BJ (cell line): Measurements from ENCODE around the gene IL9. TPM values are rescaled to one million over a fixed set of nuclear protein-coding genes. Genes with fewer than 3 reads are reported as not detected.
"Not testable (repeated sequence)": the region's sequence is repeated elsewhere in the genome, so short reads cannot be mapped to it uniquely, and the experiment has no call there.

Source experiments
- CTCF ChIA-PET: fragments of 350-600 bp; formaldehyde crosslinking; extraction: SDS; loops from one replicate; lab custom pipeline; 2021; ENCODE audit warnings: antibody characterized with exemption, inconsistent platforms; lab: Yijun Ruan, JAX
- POLR2A ChIA-PET: fragments of 300-600 bp; sonication (Branson Sonifier 250); formaldehyde crosslinking; extraction: SDS; loops from one replicate; lab custom pipeline; 2021; ENCODE audit warnings: antibody characterized with exemption; lab: Charles Lee
- DNase-seq: peaks from one replicate; pipeline ENCODE4 v3.0.0-alpha.2; 2011; ENCODE audit warnings: low read depth
- H3K27me3 ChIP-seq: 2 replicates; pipeline ENCODE4 v1.6.0; 2011; ENCODE audit warnings: low read length; ENCODE audit not compliant: control insufficient read depth, insufficient read depth
- H3K36me3 ChIP-seq: 2 replicates; pipeline ENCODE4 v1.5.1; 2011; ENCODE audit warnings: low read length; ENCODE audit not compliant: control insufficient read depth, insufficient read depth
- H3K4me3 ChIP-seq: 2 replicates; pipeline ENCODE4 v1.5.1; 2011; ENCODE audit warnings: low read depth, mild to moderate bottlenecking, control low read depth, low read length
- polyA plus RNA-seq: library from polyadenylated mRNA; depleted of rRNA; stranded (reverse); fragments of >200 nt; gene quantifications from 2 replicates; pipeline ENCODE4 v1.2.3, GENCODE V29; 2011
- TF ChIP-seq, protein P1 (sequence below): IDR thresholded peaks from 2 replicates; pipeline ENCODE4 v1.5.1; 2011; ENCODE audit warnings: low read depth, mild to moderate bottlenecking, control low read depth, inconsistent platforms, low read length, moderate library complexity; ENCODE audit not compliant: insufficient read depth

Gene IL9
- polyA plus RNA-seq, 1 experiment = not detected

GRCh38 chr5:135861641-135862040 lies 34.0 kb downstream of the IL9 start:
- DNase-seq = no peak
- TF ChIP-seq, protein P1, sequence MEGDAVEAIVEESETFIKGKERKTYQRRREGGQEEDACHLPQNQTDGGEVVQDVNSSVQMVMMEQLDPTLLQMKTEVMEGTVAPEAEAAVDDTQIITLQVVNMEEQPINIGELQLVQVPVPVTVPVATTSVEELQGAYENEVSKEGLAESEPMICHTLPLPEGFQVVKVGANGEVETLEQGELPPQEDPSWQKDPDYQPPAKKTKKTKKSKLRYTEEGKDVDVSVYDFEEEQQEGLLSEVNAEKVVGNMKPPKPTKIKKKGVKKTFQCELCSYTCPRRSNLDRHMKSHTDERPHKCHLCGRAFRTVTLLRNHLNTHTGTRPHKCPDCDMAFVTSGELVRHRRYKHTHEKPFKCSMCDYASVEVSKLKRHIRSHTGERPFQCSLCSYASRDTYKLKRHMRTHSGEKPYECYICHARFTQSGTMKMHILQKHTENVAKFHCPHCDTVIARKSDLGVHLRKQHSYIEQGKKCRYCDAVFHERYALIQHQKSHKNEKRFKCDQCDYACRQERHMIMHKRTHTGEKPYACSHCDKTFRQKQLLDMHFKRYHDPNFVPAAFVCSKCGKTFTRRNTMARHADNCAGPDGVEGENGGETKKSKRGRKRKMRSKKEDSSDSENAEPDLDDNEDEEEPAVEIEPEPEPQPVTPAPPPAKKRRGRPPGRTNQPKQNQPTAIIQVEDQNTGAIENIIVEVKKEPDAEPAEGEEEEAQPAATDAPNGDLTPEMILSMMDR = no peak
- POLR2A ChIA-PET = no interaction called here
- Histone ChIP-seq H3K4me3 (no peak overlapping the region), H3K27me3 (no peaks in the 10 kb centered on the region; the same call in 1 of the 2 replicates), H3K36me3 (no peaks in the 10 kb centered on the region)
- CTCF ChIA-PET = interaction anchor here (0.8 to 0.9 kb wide), 2 partner anchors 14 to 350 kb away, joined by 3 read pairs; no protein-coding TSS in a partner anchor

DNA sequence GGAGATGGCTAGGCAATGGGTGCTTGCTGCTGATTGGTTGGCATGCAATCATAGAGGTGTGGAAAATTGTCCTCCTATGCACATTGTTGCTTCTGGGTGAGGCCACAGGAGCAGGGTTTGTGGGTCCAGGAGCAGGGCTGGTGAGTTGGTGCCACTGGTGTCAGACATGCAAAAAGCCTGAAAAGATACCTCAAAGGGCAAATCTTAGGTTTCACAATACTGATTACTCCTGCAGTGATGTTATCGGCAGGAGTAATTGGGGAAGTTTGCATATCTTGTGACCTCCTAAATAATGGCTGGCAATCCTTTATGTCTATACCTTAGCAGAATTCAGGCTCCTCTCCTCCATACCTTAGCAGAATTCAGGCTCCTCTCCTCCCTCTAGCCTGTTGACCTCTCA lies 36.0 kb downstream of the IL9 start:
- H3K27me3 ChIP-seq = no peaks in the 10 kb centered on the region; the same call in 1 of the 2 replicates
- ChIA-PET CTCF (no interaction called here), POLR2A (no interaction called here)
- TF ChIP-seq, protein P1 = no peak
- no peak for DNase-seq
- H3K4me3 ChIP-seq = no peak overlapping the region
- H3K36me3 ChIP-seq = no peaks in the 10 kb centered on the region

DNA sequence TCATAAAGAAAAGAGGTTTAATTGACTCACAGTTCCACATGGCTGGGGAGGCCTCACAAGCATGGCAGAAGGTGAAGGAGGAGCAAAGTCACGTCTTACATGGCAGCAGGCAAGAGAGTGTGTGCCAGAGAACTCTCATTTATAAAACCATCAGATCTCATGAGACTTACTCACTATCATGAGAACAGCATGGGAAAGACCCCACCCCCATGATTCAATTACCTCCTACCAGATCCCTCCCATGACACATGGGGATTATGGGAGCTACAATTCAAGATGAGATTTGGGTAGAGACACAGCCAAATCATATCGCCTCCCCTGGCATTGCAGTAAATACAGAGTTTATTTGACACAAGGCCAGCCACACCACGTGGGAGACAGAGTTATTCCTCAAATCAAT lies 36.5 kb downstream of the IL9 start:
- H3K27me3 ChIP-seq, POLR2A ChIA-PET, H3K4me3 ChIP-seq, CTCF ChIA-PET, H3K36me3 ChIP-seq, DNase-seq: not testable (repeated sequence)

DNA sequence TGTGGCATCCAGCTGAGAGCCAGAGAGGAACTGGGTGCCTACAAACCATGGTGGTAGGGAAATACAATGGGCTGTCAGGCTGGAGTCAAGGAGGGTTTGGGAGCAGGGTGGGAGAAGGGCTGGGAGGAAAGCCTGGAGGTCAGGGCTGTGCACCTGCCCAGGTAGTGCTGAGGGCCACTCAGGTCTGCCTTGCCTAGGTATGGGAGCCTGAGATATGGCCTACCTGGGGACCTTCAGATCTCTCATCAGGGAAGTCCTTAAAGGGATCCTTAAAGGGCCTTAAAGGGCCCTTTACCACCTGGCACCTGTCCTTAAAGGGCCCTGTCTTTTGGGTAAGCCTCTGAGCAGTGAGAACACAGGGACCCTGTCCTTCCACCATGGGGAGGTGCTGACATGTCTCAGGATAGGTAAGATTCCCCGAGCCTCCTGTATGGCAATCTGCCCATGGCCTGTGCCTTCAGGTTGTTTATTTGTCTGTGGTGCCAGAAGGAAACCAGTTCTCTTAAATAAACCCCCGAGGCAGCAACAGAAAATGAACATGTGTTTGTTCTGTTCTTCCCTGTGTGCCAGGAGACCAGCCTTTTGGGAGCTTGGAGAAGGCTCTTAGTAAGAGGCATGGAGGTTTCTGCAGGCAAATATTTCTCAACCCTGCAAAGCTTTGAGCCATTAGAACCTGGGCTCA lies 37.9 kb downstream of the IL9 start:
- TF ChIP-seq, protein P1 = no peak
- no peaks in the 10 kb centered on the region for H3K27me3 ChIP-seq
- no peak for DNase-seq
- ChIA-PET CTCF (no interaction called here), POLR2A (no interaction called here)
- no peaks in the 10 kb centered on the region for H3K36me3 ChIP-seq
- H3K4me3 ChIP-seq = no peak overlapping the region

- H3K4me3 ChIP-seq = no peak overlapping the region
- TF ChIP-seq, protein P1 = no peak
- peaks cover 3% of the 10 kb centered on the region for H3K27me3 ChIP-seq
- H3K36me3 ChIP-seq = no peaks in the 10 kb centered on the region
- ChIA-PET CTCF (no interaction called here), POLR2A (no interaction called here)
- DNase-seq = no peak
These were observed 43.5 kb downstream of the IL9 start for GRCh38 chr5:135851915-135852845.
